ENCODE results near the gene KRTAP6-3. TPM values are rescaled to one million over a fixed set of nuclear protein-coding genes. Genes with fewer than 3 reads are reported as not detected.

KRTAP6-3 gene
- total and polyA plus RNA-seq, 2 donors (not counting 3 experiments of a cell fraction or from before 2014, with no cell fraction given) = not detected

DNA sequence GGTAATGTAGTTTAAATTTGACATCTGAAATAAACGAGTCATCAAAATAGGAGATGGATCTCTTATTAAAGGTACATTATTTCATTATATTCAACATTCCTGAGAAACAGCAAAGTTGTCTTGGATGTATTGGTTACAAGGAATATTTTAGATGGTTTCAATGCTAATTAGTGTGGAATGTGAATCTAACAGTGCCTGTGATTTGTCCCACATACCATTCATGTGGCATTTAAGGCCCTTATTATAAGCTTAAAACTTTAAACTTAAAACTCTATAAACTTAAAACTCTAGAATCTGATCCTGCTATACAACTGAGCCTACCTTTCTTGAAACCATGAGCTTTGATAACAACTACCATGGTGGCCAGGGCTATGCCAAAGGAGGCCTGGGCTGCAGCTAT, 8.5 kb downstream of the KRTAP6-3 start, which contains the start of gene KRTAP22-1:
TSS of gene KRTAP22-1 (plus strand) at position 301 of the 400 bp plus-strand sequence.
- TF ChIP-seq, protein P1, sequence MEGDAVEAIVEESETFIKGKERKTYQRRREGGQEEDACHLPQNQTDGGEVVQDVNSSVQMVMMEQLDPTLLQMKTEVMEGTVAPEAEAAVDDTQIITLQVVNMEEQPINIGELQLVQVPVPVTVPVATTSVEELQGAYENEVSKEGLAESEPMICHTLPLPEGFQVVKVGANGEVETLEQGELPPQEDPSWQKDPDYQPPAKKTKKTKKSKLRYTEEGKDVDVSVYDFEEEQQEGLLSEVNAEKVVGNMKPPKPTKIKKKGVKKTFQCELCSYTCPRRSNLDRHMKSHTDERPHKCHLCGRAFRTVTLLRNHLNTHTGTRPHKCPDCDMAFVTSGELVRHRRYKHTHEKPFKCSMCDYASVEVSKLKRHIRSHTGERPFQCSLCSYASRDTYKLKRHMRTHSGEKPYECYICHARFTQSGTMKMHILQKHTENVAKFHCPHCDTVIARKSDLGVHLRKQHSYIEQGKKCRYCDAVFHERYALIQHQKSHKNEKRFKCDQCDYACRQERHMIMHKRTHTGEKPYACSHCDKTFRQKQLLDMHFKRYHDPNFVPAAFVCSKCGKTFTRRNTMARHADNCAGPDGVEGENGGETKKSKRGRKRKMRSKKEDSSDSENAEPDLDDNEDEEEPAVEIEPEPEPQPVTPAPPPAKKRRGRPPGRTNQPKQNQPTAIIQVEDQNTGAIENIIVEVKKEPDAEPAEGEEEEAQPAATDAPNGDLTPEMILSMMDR (IDR thresholded peaks at IDR 0.05; ENCODE audit: extremely low read depth in 1 of 2, insufficient read depth in 1 of 2, low read depth in 1 of 2, low read length in 2 of 2) = no peak
- TF ChIP-seq POLR2AphosphoS5 (IDR thresholded peaks at IDR 0.05; ENCODE audit: insufficient read depth, low read depth, low read length) (no peak), POLR2A (IDR thresholded peaks at IDR 0.05; ENCODE audit: low read depth, low read length) (no peak), FOS (IDR thresholded peaks at IDR 0.05; ENCODE audit: borderline replicate concordance, insufficient read depth, low read length) (no peak), GATA2 (IDR thresholded peaks at IDR 0.05; ENCODE audit: insufficient read depth, insufficient read length, low read depth, low read length) (no peak), EZH2 (IDR thresholded peaks at IDR 0.05; ENCODE audit: borderline replicate concordance, low read depth, low read length, severe bottlenecking) (no peak), JUN (IDR thresholded peaks at IDR 0.05; ENCODE audit: borderline replicate concordance, insufficient read depth, insufficient read length, low read depth) (no peak)
- CTCF ChIA-PET = no interaction called here
- dilution Hi-C loops (cut with MboI; ENCODE audit: extremely low pct_ligation_motif_present, low sequenced_read_pairs) (no loop called here), intact Hi-C loops (cut with micrococcal nuclease) (no loop called here)
- H3K9me1 ChIP-seq (replicated peaks; ENCODE audit: control insufficient read depth, extremely low read depth, insufficient read depth, low read length) = no peaks in the 10 kb centered on the region
- no peak within 1 kb of the TSS for H3K4me2 ChIP-seq (ENCODE audit: insufficient read depth, low read length)
- DNase-seq (ENCODE audit: low read depth, low spot score) (no peak), FAIRE-seq (no peak)
- no peak within 1 kb of the TSS for H2AFZ ChIP-seq (ENCODE audit: low read depth, low read length)
- H3K27me3 ChIP-seq (ENCODE audit: control insufficient read depth in 2 of 2, insufficient read depth in 2 of 2, low read length in 2 of 2) = no peaks in the 10 kb centered on the region
- H4K20me1 ChIP-seq (replicated peaks; ENCODE audit: control insufficient read depth, extremely low read depth, insufficient read depth, low read length) = no peaks in the 10 kb centered on the region
- H3K9ac ChIP-seq (replicated peaks; ENCODE audit: extremely low read depth, insufficient read depth, low read length) = no peak within 1 kb of the TSS
- BruUV-seq (replicated peaks) = no TSS peak
- H3K9me3 ChIP-seq (replicated peaks; ENCODE audit: control insufficient read depth, insufficient read depth, low read length) = peaks cover 5% of the 10 kb centered on the region
- no peaks in the 10 kb centered on the region for H3K4me1 ChIP-seq (ENCODE audit: control insufficient read depth, extremely low read depth, insufficient read depth, low read length)
- POLR2A ChIA-PET = no interaction called here
- no peaks in the 10 kb centered on the region for H3K79me2 ChIP-seq (ENCODE audit: control insufficient read depth, insufficient read depth, low read length)
- H3K27ac ChIP-seq (ENCODE audit: insufficient read depth, low read depth, low read length) = no peak within 1 kb of the TSS
- H3K36me3 ChIP-seq (ENCODE audit: control insufficient read depth in 2 of 2, extremely low read depth in 1 of 2, insufficient read depth in 2 of 2, low read length in 2 of 2) = no peaks in the 10 kb centered on the region
- H3K4me3 ChIP-seq (replicated peaks in 1 of 3; ENCODE audit: insufficient read depth in 1 of 3, low read depth in 1 of 3, low read length in 3 of 3) = no peak within 1 kb of the TSS

Data from endothelial cell of umbilical vein (primary cell).